ENCODE data around the gene CA10. TPM values are rescaled to one million over a fixed set of nuclear protein-coding genes. Genes with fewer than 3 reads are reported as not detected.

CA10 gene
- total RNA-seq, 1 donor from 2014 or later, result not detected

DNA sequence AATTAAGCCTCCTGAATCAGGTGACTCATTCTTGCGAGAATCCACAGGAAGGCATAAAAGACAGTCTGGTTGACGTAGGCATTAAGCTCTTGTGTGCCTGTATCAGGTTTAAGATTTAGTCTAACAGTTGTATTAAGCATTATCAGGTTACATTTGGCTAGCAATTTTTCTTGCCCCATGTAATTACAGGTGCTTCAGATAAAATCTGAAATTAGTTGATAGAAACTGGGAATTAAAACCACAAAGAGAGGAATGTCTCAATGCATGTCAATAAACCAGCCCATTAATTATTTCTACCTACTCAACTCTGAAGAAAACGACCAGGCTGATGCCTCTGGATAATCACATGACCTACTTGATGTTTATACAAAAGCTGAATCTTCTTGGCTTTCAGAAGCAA lies 217.2 kb downstream of the CA10 start:
- no peaks in the 10 kb centered on the region for H3K36me3 Mint-ChIP-seq (ENCODE audit: unreplicated experiment)
- DNase-seq (ENCODE audit: extremely low spot score, unreplicated experiment), result no peak
- no peaks in the 10 kb centered on the region for H3K9me3 Mint-ChIP-seq (ENCODE audit: unreplicated experiment)
- no peak overlapping the region for H3K27ac Mint-ChIP-seq (ENCODE audit: unreplicated experiment)
- H3K4me1 Mint-ChIP-seq (ENCODE audit: unreplicated experiment), result no peaks in the 10 kb centered on the region
- peaks cover 4% of the 10 kb centered on the region for H3K27me3 Mint-ChIP-seq (ENCODE audit: unreplicated experiment)
- TF ChIP-seq, protein P1, sequence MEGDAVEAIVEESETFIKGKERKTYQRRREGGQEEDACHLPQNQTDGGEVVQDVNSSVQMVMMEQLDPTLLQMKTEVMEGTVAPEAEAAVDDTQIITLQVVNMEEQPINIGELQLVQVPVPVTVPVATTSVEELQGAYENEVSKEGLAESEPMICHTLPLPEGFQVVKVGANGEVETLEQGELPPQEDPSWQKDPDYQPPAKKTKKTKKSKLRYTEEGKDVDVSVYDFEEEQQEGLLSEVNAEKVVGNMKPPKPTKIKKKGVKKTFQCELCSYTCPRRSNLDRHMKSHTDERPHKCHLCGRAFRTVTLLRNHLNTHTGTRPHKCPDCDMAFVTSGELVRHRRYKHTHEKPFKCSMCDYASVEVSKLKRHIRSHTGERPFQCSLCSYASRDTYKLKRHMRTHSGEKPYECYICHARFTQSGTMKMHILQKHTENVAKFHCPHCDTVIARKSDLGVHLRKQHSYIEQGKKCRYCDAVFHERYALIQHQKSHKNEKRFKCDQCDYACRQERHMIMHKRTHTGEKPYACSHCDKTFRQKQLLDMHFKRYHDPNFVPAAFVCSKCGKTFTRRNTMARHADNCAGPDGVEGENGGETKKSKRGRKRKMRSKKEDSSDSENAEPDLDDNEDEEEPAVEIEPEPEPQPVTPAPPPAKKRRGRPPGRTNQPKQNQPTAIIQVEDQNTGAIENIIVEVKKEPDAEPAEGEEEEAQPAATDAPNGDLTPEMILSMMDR (IDR thresholded peaks at IDR 0.05), result no peak
- no peak overlapping the region for H3K4me3 Mint-ChIP-seq (ENCODE audit: unreplicated experiment)

DNA sequence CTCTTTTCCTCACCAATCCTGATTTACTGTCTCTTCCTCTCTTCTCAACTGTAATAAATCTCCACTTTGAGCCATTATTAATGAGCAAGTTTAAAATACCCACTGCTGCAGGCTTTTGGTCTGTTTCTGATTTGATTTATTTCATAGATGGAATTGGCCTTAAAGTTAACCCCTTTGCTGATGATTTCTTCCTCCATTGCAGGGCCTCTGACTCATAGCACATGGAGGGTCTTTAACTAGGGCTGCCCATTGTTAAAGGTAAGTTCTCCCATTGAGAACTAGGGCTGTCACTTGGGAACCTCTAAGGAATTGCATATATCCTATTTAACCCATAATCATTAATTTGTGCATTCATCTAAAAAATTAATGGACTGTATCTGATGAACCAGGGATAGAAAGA lies 221.2 kb downstream of the CA10 start:
- Mint-ChIP-seq H3K27me3 (ENCODE audit: unreplicated experiment) (peaks cover 5% of the 10 kb centered on the region), H3K27ac (ENCODE audit: unreplicated experiment) (no peak overlapping the region), H3K4me3 (ENCODE audit: unreplicated experiment) (no peak overlapping the region), H3K36me3 (ENCODE audit: unreplicated experiment) (no peaks in the 10 kb centered on the region), H3K4me1 (ENCODE audit: unreplicated experiment) (no peaks in the 10 kb centered on the region), H3K9me3 (ENCODE audit: unreplicated experiment) (no peaks in the 10 kb centered on the region)
- DNase-seq (ENCODE audit: extremely low spot score, unreplicated experiment), result no peak
- TF ChIP-seq, protein P1 (IDR thresholded peaks at IDR 0.05), result no peak

DNA sequence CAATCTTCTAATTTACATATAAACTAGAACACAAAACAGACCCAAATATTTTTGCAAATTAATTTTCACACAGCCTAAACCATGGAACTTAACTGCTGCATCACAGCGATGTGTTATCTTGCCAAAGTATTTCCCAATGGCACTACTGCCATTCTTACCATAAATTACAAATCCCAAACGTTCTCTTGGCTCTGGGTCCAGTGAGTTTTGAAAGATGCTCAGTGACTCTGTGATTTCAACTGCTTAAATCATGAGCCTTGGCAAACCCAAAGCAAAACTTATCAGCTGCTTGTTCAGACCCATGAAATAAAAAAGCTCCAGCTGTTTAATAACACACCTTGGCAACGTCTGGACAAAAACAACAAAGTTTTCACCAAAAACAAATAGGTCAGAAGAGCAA lies 223.0 kb downstream of the CA10 start:
- H3K9me3 Mint-ChIP-seq (ENCODE audit: unreplicated experiment), result no peaks in the 10 kb centered on the region
- TF ChIP-seq, protein P1 (IDR thresholded peaks at IDR 0.05), result no peak
- no peaks in the 10 kb centered on the region for H3K4me1 Mint-ChIP-seq (ENCODE audit: unreplicated experiment)
- H3K36me3 Mint-ChIP-seq (ENCODE audit: unreplicated experiment), result no peaks in the 10 kb centered on the region
- H3K4me3 Mint-ChIP-seq (ENCODE audit: unreplicated experiment), result no peak overlapping the region
- peaks cover 5% of the 10 kb centered on the region for H3K27me3 Mint-ChIP-seq (ENCODE audit: unreplicated experiment)
- no peak for DNase-seq (ENCODE audit: extremely low spot score, unreplicated experiment)
- no peak overlapping the region for H3K27ac Mint-ChIP-seq (ENCODE audit: unreplicated experiment)

DNA sequence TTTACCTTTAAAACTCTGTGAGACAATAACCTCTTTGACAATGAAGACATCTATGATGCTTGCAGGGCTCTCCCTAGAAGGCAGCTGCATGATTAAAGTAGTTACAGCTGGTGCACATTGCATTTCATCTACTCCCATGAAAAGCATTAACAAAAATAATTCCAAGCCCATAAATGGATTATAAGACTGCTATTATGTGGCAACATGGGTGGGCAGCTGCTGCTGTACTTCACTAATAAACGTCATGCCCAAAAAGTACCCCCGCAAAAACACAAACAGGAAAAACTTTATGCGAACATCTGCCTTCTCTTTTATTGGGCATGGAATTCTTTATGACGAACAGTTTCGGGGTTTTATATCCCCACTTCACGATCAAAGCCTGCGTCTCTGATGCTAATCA lies 224.9 kb downstream of the CA10 start:
- TF ChIP-seq, protein P1 (IDR thresholded peaks at IDR 0.05), result no peak
- Mint-ChIP-seq H3K9me3 (ENCODE audit: unreplicated experiment) (no peaks in the 10 kb centered on the region), H3K4me1 (ENCODE audit: unreplicated experiment) (no peaks in the 10 kb centered on the region), H3K27ac (ENCODE audit: unreplicated experiment) (no peak overlapping the region), H3K4me3 (ENCODE audit: unreplicated experiment) (no peak overlapping the region), H3K27me3 (ENCODE audit: unreplicated experiment) (peaks cover 8% of the 10 kb centered on the region), H3K36me3 (ENCODE audit: unreplicated experiment) (no peaks in the 10 kb centered on the region)
- DNase-seq (ENCODE audit: extremely low spot score, unreplicated experiment), result no peak

DNA sequence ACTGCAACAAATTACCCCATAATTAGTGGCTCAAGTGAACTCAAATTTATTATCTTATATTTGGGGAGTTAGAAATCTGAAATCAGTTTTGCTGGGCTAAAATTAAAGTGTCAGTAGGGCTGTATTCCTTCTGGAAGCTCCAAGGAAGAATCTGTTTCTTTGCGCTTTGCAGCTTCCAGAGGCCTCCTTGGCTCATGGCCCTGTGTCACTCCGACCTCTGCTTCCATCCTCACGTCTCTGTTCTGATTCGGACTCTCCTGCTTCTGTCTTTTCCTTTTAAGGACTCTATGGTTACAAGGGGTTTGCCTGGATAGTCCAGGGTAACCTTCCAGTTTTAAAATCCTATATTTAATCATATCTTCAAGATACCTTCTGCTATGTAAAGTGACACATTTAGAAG lies 232.1 kb downstream of the CA10 start:
- DNase-seq (ENCODE audit: extremely low spot score, unreplicated experiment), result no peak
- Mint-ChIP-seq H3K36me3 (ENCODE audit: unreplicated experiment) (no peaks in the 10 kb centered on the region), H3K4me1 (ENCODE audit: unreplicated experiment) (no peaks in the 10 kb centered on the region), H3K27me3 (ENCODE audit: unreplicated experiment) (peaks cover 9% of the 10 kb centered on the region), H3K9me3 (ENCODE audit: unreplicated experiment) (no peaks in the 10 kb centered on the region), H3K4me3 (ENCODE audit: unreplicated experiment) (no peak overlapping the region), H3K27ac (ENCODE audit: unreplicated experiment) (no peak overlapping the region)
- TF ChIP-seq, protein P1 (IDR thresholded peaks at IDR 0.05), result no peak

Data from osteocyte (in vitro differentiated cells).